ENCODE data around the gene COBL.

DNA sequence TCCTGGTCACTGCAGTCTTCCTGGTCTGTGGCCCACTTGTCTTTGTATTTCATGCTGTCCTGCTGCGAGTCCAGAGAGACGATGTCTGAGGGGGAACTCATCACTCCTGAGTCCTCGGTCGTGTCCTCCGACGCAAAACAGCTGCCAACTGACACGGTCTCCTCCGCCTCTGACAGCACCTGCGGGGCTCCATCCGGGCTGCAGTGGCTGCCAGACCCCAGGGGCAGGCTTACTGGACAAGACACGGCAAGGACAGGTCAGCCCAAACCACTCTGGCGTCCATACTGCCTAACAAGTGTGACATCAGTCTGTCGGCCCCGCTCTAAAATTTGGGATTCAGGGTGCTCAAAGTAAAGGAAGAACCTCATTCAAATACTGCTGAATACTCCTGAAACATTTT lies 273.1 kb downstream of the COBL start:
- TF ChIP-seq, protein P1, sequence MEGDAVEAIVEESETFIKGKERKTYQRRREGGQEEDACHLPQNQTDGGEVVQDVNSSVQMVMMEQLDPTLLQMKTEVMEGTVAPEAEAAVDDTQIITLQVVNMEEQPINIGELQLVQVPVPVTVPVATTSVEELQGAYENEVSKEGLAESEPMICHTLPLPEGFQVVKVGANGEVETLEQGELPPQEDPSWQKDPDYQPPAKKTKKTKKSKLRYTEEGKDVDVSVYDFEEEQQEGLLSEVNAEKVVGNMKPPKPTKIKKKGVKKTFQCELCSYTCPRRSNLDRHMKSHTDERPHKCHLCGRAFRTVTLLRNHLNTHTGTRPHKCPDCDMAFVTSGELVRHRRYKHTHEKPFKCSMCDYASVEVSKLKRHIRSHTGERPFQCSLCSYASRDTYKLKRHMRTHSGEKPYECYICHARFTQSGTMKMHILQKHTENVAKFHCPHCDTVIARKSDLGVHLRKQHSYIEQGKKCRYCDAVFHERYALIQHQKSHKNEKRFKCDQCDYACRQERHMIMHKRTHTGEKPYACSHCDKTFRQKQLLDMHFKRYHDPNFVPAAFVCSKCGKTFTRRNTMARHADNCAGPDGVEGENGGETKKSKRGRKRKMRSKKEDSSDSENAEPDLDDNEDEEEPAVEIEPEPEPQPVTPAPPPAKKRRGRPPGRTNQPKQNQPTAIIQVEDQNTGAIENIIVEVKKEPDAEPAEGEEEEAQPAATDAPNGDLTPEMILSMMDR (IDR thresholded peaks at IDR 0.05) = no peak
- TF ChIP-seq, protein P2, sequence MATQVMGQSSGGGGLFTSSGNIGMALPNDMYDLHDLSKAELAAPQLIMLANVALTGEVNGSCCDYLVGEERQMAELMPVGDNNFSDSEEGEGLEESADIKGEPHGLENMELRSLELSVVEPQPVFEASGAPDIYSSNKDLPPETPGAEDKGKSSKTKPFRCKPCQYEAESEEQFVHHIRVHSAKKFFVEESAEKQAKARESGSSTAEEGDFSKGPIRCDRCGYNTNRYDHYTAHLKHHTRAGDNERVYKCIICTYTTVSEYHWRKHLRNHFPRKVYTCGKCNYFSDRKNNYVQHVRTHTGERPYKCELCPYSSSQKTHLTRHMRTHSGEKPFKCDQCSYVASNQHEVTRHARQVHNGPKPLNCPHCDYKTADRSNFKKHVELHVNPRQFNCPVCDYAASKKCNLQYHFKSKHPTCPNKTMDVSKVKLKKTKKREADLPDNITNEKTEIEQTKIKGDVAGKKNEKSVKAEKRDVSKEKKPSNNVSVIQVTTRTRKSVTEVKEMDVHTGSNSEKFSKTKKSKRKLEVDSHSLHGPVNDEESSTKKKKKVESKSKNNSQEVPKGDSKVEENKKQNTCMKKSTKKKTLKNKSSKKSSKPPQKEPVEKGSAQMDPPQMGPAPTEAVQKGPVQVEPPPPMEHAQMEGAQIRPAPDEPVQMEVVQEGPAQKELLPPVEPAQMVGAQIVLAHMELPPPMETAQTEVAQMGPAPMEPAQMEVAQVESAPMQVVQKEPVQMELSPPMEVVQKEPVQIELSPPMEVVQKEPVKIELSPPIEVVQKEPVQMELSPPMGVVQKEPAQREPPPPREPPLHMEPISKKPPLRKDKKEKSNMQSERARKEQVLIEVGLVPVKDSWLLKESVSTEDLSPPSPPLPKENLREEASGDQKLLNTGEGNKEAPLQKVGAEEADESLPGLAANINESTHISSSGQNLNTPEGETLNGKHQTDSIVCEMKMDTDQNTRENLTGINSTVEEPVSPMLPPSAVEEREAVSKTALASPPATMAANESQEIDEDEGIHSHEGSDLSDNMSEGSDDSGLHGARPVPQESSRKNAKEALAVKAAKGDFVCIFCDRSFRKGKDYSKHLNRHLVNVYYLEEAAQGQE (IDR thresholded peaks at IDR 0.05; ENCODE audit: insufficient read depth in 1 of 2, low read depth in 2 of 2, low read length in 1 of 2) = no peak
- TF ChIP-seq SIN3A (IDR thresholded peaks at IDR 0.05; ENCODE audit: borderline replicate concordance, insufficient read depth, low read depth, low read length) = no peak
- no peak for TF ChIP-seq TCF7L2 (IDR thresholded peaks at IDR 0.05; ENCODE audit: low read depth, low read length)
- TF ChIP-seq POLR2AphosphoS5 (IDR thresholded peaks at IDR 0.05; ENCODE audit: low read depth, low read length) = no peak
